GM18861 (cell line): ENCODE data around the gene ACVR1.
"Not testable (repeated sequence)": the region's sequence is repeated elsewhere in the genome, so short reads cannot be mapped to it uniquely, and the experiment has no call there.

Experiments used
- ATAC-seq: cut with Tn5 transposase; IDR thresholded peaks from one replicate; pipeline ENCODE4 v1.9.1; 2021; ENCODE audit not compliant: unreplicated experiment

Gene ACVR1

GRCh38 chr2:157769856-157770255, 106.3 kb downstream of the ACVR1 start:
- ATAC-seq: no peak

- no peak for ATAC-seq
Measured at GRCh38 chr2:157764386-157764785, 111.7 kb downstream of the ACVR1 start.

GRCh38 chr2:157761520-157761919, 114.6 kb downstream of the ACVR1 start:
- no peak for ATAC-seq

- no peak for ATAC-seq
Measured at GRCh38 chr2:157760949-157761348, 115.2 kb downstream of the ACVR1 start.

- no peak for ATAC-seq
Measured at GRCh38 chr2:157759855-157760254, 116.3 kb downstream of the ACVR1 start.

GRCh38 chr2:157758586-157758985, 117.5 kb downstream of the ACVR1 start:
- no peak for ATAC-seq

- no peak for ATAC-seq
Measured at GRCh38 chr2:157757500-157757899, 118.6 kb downstream of the ACVR1 start.

GRCh38 chr2:157756447-157756846, 119.7 kb downstream of the ACVR1 start:
- ATAC-seq: not testable (repeated sequence)

GRCh38 chr2:157751462-157752058, 124.6 kb downstream of the ACVR1 start:
- peak; percentile 51 for ATAC-seq

GRCh38 chr2:157749684-157750083, 126.4 kb downstream of the ACVR1 start:
- no peak for ATAC-seq

GRCh38 chr2:157748371-157749142, 127.6 kb downstream of the ACVR1 start:
- ATAC-seq: no peak

GRCh38 chr2:157747695-157748370, 128.3 kb downstream of the ACVR1 start:
- no peak for ATAC-seq

- no peak for ATAC-seq
Measured at GRCh38 chr2:157747280-157747679, 128.8 kb downstream of the ACVR1 start.

- no peak for ATAC-seq
Measured at GRCh38 chr2:157746234-157746950, 129.7 kb downstream of the ACVR1 start.

GRCh38 chr2:157744571-157745076, 131.5 kb downstream of the ACVR1 start:
- no peak for ATAC-seq

- ATAC-seq: no peak
Measured at GRCh38 chr2:157743051-157743450, 133.1 kb downstream of the ACVR1 start.

GRCh38 chr2:157741819-157742484, 134.2 kb downstream of the ACVR1 start:
- ATAC-seq: no peak

- no peak for ATAC-seq
Measured at GRCh38 chr2:157737656-157738055, 138.5 kb downstream of the ACVR1 start.

- ATAC-seq: peak; percentile 65
Measured at GRCh38 chr2:157735532-157735931, 140.6 kb downstream of the ACVR1 start.

GRCh38 chr2:157733263-157733662, 142.9 kb downstream of the ACVR1 start:
- no peak for ATAC-seq

- ATAC-seq: no peak
Measured at GRCh38 chr2:157732596-157732995, 143.5 kb downstream of the ACVR1 start.
